Measurements from ENCODE around the gene MVB12B.
A peak's percentile ranks its signal among the peaks of the same experiment; 100 is the strongest.

Gene MVB12B

GRCh38 chr9:126521976-126522590 lies 195.5 kb downstream of the MVB12B start:
- Histone ChIP-seq H3K27me3 (ENCODE audit: insufficient read depth, poor library complexity, severe bottlenecking) (peaks cover 17% of the 10 kb centered on the region), H3K4me3 (replicated peaks; ENCODE audit: insufficient read depth, low read length) (no peak overlapping the region), H3K27ac (replicated peaks) (no peak overlapping the region)
- no peak for DNase-seq (ENCODE audit: low read depth in 1 of 2, low spot score in 1 of 2)
- TF ChIP-seq SPI1 (IDR thresholded peaks at IDR 0.05; ENCODE audit: borderline replicate concordance, low read depth) (no peak), REST (IDR thresholded peaks at IDR 0.05; ENCODE audit: insufficient replicate concordance, low read depth) (no peak), CTCF (IDR thresholded peaks at IDR 0.05; ENCODE audit: insufficient read depth, low read length) (no peak), GABPA (IDR thresholded peaks at IDR 0.05; ENCODE audit: low read depth) (no peak), POLR2AphosphoS5 (IDR thresholded peaks at IDR 0.05; ENCODE audit: low read depth) (no peak)

GRCh38 chr9:126522612-126523356 lies 196.2 kb downstream of the MVB12B start:
- Histone ChIP-seq H3K4me3 (replicated peaks; ENCODE audit: insufficient read depth, low read length) (no peak overlapping the region), H3K27me3 (ENCODE audit: insufficient read depth, poor library complexity, severe bottlenecking) (peaks cover 15% of the 10 kb centered on the region), H3K27ac (replicated peaks) (no peak overlapping the region)
- no peak for DNase-seq (ENCODE audit: low read depth in 1 of 2, low spot score in 1 of 2)
- TF ChIP-seq GABPA (IDR thresholded peaks at IDR 0.05; ENCODE audit: low read depth) (no peak), REST (IDR thresholded peaks at IDR 0.05; ENCODE audit: insufficient replicate concordance, low read depth) (no peak), POLR2AphosphoS5 (IDR thresholded peaks at IDR 0.05; ENCODE audit: low read depth) (no peak), SPI1 (IDR thresholded peaks at IDR 0.05; ENCODE audit: borderline replicate concordance, low read depth) (no peak), CTCF (IDR thresholded peaks at IDR 0.05; ENCODE audit: insufficient read depth, low read length) (no peak)

- DNase-seq (ENCODE audit: low read depth in 1 of 2, low spot score in 1 of 2) = peak in 1 of 2 experiments; percentile 54
- peaks cover 6% of the 10 kb centered on the region for H3K27me3 ChIP-seq (ENCODE audit: insufficient read depth, poor library complexity, severe bottlenecking)
- H3K27ac ChIP-seq (replicated peaks) = 0 out of 2 replicates have a peak overlapping the region, but pooled peaks have one; percentile 32
- no peak overlapping the region for H3K4me3 ChIP-seq (replicated peaks; ENCODE audit: insufficient read depth, low read length)
- no peak for TF ChIP-seq POLR2AphosphoS5 (IDR thresholded peaks at IDR 0.05; ENCODE audit: low read depth)
- no peak for TF ChIP-seq REST (IDR thresholded peaks at IDR 0.05; ENCODE audit: insufficient replicate concordance, low read depth)
- no peak for TF ChIP-seq GABPA (IDR thresholded peaks at IDR 0.05; ENCODE audit: low read depth)
- no peak for TF ChIP-seq SPI1 (IDR thresholded peaks at IDR 0.05; ENCODE audit: borderline replicate concordance, low read depth)
- no peak for TF ChIP-seq CTCF (IDR thresholded peaks at IDR 0.05; ENCODE audit: insufficient read depth, low read length)
Observed at GRCh38 chr9:126523611-126524111, 197.0 kb downstream of the MVB12B start.
